Activated CD8-positive, alpha-beta memory T cell treated with anti-CD3 and anti-CD28 coated beads for 36 hours (primary cell): ENCODE results near the gene TBL1XR1. TPM values are rescaled to one million over a fixed set of nuclear protein-coding genes. Genes with fewer than 3 reads are reported as not detected.
"Not testable (repeated sequence)": the region's sequence is repeated elsewhere in the genome, so short reads cannot be mapped to it uniquely, and the experiment has no call there.

Experiments used
- CTCF ChIA-PET: fragments of 350-600 bp; sonication (Branson Sonifier 250); formaldehyde crosslinking; loops from one replicate; lab custom pipeline; 2021; ENCODE audit warnings: antibody characterized with exemption; lab: Charles Lee
- POLR2A ChIA-PET: fragments of 350-600 bp; sonication (Branson Sonifier 250); formaldehyde crosslinking; loops from one replicate; lab custom pipeline; 2021; ENCODE audit warnings: antibody characterized with exemption; lab: Charles Lee
- total RNA-seq, 2 experiments: library from RNA; stranded (reverse); gene quantifications; one replicate each; pipeline ENCODE4 v1.2.3, GENCODE V29; 2021

The TBL1XR1 gene
- total RNA-seq, 2 experiments from 2014 or later = 197 to 208 TPM

DNA sequence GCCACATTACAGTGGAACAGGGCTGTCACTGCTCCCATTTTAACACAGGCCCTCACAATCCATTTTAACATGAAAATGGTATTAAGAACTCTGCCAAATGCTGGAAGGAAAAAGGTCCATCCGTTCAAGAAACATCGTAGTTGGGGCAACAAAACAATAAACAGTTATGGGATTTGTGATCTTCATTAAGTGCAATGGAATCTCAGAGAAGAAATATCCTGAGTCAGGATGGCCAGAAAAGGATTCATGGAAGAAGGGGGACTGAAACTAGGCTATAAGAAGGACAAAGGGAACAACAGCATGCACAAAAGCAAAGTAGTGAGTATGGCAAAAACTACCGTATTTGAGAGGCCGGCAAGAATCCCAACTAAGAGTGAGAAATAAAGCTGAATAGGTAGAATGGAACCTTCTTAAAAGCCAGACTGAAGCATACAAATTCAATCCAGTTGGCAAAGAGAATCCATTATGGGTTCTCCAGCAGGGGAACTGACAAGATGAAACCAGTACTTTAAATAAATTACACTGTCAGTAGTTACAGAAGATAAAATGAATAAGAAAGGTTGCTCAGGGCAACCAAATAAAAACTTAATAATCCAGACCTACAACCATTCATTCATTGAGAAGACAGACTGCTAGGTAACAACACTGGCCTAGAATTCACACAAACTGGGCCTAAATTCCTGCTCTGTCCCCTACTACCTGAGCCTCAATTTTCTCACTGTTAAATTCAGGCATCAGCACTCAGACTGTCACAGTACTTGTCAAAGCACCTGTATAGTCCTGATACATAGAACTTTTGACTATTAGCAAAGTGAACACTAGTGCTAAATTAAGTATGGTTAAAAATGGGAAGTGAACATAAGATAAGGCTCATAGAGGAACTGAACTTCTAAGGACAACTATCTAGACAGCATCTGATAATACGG is 6.3 kb downstream of the TBL1XR1 start:
- ChIA-PET POLR2A (interaction anchor here (0.7 kb wide), 1 partner anchor 32 kb away, joined by 6 read pairs; no protein-coding TSS in a partner anchor), CTCF (no interaction called here)

DNA sequence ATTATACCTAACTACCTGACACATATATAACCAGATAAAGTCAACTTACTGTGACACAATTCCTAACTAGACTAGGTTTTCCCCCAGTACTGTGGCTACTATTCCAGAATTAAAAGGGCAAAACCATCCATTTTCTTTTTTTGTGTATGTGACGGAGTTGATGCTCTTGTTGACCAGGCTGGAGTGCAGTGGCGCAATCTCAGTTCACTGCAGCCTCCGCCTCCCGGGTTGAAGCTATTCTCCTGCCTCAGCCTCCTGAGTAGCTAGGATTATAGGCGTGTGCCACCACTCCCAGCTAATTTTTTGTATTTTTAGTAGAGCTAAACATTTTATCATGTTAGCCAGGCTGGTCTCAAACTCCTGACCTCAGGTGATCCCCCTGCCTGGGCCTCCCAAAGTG is 7.1 kb downstream of the TBL1XR1 start:
- CTCF ChIA-PET = interaction anchor here (0.6 kb wide), 1 partner anchor 425 kb away, joined by 3 read pairs; no protein-coding TSS in a partner anchor
- POLR2A ChIA-PET = interaction anchor here (0.7 kb wide), 1 partner anchor 594 kb away, joined by 8 read pairs; no protein-coding TSS in a partner anchor

DNA sequence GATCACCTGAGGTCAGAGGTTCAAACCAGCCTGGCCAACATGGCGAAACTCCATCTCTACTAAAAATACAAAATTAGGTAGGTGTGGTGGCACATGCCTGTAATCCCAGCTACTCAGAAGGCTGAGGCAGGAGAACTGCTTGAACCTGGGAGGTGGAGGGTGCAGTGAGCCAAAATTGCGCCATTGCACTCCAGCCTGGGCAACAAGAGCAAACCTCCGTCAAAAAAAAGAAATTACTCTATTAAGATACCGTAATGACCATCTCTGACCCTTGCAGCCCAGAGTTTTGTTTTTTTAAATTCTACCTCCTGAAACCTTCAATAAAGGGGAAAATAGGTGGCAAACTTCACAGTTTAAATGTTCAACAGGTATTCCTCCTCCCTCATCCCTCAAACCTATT is 9.0 kb downstream of the TBL1XR1 start:
- POLR2A ChIA-PET, CTCF ChIA-PET: not testable (repeated sequence)

DNA sequence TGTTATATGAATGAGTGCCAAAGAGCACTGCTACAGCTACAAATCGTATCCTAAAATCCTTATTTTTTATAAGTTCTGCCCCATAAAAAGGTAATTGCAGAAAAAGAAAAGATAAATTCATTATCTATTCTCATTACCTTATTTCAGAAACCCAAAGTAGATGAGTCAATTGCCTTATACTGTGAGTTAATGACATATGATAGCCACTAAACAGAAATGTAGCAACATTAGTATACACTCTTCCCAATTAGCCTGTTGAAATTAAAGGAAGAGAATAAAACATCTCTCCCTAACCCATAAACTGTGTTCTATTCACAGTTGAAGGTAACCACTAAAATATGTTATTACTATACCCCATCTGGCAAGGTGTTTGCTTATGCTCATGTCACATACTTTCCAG is 11.0 kb downstream of the TBL1XR1 start:
- ChIA-PET POLR2A (no interaction called here), CTCF (no interaction called here)

DNA sequence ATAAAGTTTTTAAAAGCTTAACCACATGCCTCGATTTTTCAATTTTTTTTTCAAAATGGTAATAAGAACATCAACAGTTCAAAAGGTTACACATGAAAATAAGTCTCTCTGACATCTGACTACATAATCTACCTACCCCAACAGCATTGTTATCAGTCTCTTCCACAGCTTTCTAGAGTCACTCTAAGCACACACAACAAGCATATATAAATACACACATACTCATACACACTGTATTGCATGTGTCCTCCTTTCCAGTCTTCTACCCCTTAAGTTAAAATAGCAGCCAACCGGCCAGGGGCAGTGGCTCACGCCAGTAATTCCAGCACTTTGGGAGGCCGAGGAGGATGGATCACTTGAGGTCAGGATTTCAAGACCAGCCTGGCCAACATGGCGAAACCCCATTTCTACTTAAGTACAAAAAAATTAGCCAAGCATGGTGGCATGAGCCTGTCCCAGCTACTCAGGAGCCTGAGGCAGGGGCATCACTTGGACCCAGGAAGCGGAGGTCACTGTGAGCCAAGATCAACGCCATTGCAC is 12.2 kb downstream of the TBL1XR1 start:
- ChIA-PET CTCF (interaction anchor here (0.7 to 1.1 kb wide), 2 partner anchors 16 to 33 kb away, joined by 3 read pairs; no protein-coding TSS in a partner anchor), POLR2A (interaction anchor here (0.7 to 1.1 kb wide), 4 partner anchors 10 to 241 kb away, joined by 3 to 4 read pairs (median 4); no protein-coding TSS in a partner anchor)

DNA sequence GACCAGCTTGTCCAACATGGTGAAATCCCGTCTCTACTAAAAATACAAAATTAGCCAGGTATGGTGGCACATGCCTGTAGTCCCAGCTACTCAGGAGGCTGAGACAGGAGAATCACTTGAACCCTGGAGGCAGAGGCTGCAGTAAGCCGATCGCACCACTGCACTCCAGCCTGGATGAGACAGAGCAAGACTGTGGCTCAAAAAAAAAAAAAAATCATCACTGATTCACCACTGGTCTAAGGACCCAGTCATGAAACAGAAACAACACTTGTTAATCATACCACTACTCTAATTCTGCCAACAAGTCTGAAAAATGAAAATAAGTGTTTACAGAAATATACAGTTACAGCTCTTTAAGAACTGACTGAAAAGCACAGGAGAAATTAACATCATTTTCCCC is 12.7 kb downstream of the TBL1XR1 start:
- CTCF ChIA-PET = interaction anchor here (0.7 to 1.1 kb wide), 2 partner anchors 16 to 33 kb away, joined by 3 read pairs; no protein-coding TSS in a partner anchor
- POLR2A ChIA-PET = interaction anchor here (0.7 to 1.1 kb wide), 4 partner anchors 11 to 241 kb away, joined by 3 to 4 read pairs (median 4); no protein-coding TSS in a partner anchor

DNA sequence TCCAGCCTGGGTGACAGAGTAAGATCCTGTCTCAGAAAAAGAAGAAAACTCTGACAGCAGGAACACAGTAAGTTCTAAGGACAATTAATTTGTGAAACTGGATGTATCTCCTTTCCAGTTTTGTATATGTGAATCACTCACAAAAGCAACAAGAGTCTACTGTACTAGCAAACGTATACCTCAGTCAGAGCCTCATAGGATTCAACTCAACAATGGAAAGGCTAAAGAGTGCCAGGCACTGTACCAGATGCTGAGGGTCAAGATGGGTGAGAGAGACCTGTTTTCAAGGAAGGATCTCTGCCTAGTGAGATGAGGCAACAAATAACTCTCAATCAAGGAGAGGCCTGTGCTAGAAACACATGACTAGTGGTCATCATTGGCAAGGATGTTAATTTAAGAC is 14.9 kb downstream of the TBL1XR1 start:
- ChIA-PET CTCF (interaction anchor here (0.5 kb wide), 1 partner anchor 22 kb away, joined by 3 read pairs; no protein-coding TSS in a partner anchor), POLR2A (no interaction called here)

DNA sequence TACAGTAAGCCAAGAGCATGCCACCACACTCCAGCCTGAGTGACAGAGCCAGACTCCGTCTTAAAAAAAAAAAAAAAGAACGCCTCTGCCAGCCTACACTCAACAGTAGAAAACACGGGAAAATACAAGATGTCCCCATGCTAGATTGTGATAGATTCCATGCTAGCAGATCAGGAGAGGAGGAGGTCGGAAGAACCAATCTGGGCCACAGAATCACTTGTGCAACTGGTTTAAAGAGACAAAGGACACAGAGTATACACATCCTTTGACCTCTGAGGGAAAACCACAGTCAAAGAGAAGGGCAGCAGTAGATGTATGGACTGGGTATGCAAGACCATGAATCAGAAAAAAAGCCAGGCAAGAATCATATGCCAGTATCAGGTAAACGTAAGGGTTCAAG is 15.9 kb downstream of the TBL1XR1 start:
- ChIA-PET POLR2A (no interaction called here), CTCF (no interaction called here)

DNA sequence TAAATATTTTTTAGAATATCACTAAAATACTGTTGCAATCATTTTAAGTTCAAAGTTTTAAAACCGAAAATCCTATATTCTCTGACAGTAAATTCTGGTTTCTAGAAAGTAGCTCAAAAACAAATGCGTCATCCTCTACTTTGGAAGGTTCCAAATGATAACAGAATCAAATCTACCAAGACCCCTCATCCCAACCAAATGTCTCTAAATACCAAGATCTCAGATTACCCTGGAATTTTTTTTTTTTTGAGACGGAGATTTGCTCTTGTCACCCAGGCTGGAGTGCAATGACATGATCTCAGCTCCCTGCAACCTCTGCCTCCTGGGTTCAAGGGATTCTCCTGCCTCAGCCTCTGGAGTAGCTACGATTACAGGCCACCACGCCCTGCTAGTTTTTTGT is 16.8 kb downstream of the TBL1XR1 start:
- ChIA-PET POLR2A (no interaction called here), CTCF (no interaction called here)

DNA sequence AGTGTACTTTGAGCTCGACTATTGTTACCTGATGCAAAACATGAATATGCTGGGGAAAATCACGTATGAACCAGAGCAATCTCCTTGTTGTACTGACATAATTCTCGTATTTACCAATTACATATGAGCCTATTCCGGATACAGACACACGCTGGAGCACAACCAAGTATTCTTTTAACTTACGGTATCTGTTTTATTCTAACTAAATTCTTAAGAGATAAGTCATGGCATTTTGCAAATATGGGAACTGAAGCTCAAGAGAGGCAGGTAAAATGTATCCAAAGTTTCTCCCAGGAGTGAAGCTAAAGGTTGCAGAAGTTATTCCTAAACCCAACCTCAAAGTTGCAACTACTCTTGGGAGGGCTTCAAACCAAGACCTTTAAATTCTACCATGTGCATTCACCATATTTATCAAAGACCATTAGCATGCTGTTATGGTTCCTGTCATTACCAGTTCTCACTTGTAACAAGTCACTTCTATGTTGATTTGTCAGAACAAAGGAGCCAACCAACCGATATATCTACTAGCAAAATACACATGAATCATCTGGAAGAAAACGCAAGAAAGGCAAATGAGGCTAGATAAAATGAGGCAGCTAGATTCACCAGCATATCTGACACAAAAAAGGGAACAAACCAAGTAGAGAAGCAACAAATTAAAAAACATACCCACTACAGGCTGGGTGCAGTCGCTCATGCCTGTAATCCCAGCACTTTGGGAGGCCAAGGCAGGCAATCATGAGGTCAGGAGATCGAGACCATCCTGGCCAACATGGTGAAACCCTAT is 17.8 kb downstream of the TBL1XR1 start:
- ChIA-PET CTCF (interaction anchor here (0.6 kb wide), 1 partner anchor 1140 kb away, joined by 3 read pairs; no protein-coding TSS in a partner anchor), POLR2A (no interaction called here)

DNA sequence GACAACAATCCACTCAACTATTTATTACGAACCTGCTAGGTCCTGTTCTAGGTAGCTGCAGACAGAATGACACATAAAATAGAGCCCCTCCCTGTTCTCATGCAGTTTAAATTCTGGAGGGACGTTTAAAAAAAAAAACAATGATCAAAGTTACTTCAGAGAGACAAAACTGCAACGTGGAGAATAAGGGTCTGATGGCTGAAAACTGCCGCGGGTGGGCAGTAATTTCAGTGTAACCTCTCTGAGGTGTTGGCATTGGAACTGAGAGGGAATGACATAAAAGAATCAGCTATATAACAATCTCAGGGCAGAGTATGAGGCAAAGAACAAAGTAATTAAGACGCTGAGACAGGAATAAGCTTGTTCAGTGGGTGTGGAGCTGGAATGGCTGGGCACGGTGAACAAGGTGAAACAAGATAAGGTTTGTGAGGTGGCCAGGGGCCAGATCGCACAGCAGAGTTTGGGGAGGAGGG is 19.5 kb downstream of the TBL1XR1 start:
- CTCF ChIA-PET = no interaction called here
- POLR2A ChIA-PET = interaction anchor here (0.7 kb wide), 1 partner anchor 10 kb away, joined by 3 read pairs; no protein-coding TSS in a partner anchor

DNA sequence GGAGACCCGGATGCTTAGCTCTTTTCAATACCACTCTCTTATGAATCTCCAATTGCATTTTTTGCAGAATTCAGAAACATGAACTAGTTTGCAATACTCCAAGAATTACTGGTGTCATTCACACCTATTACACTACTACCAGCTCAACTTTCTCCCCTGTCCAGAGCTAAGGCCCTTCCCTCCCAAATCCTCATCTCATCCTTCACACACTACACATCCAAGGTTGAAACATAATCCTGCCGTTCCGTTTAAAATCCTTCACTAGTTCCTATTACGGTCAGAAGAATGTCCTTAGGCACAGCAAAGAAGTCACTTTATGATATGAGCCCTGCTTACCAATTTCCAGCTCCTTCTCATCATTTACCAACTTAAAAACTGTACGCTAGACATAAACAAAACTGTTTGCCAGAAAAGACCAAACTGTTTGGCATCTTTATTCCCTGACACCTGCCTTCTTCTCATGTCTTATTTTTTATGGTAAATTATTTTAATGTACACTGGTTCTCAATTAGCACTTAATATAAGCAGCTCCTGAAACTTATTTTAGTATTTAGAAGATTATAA is 22.6 kb downstream of the TBL1XR1 start:
- CTCF ChIA-PET = interaction anchor here (0.6 to 0.8 kb wide), 3 partner anchors 10 to 116 kb away, joined by 3 to 4 read pairs (median 3); no protein-coding TSS in a partner anchor
- POLR2A ChIA-PET = interaction anchor here (0.6 kb wide), 1 partner anchor 949 kb away, joined by 4 read pairs; no protein-coding TSS in a partner anchor

DNA sequence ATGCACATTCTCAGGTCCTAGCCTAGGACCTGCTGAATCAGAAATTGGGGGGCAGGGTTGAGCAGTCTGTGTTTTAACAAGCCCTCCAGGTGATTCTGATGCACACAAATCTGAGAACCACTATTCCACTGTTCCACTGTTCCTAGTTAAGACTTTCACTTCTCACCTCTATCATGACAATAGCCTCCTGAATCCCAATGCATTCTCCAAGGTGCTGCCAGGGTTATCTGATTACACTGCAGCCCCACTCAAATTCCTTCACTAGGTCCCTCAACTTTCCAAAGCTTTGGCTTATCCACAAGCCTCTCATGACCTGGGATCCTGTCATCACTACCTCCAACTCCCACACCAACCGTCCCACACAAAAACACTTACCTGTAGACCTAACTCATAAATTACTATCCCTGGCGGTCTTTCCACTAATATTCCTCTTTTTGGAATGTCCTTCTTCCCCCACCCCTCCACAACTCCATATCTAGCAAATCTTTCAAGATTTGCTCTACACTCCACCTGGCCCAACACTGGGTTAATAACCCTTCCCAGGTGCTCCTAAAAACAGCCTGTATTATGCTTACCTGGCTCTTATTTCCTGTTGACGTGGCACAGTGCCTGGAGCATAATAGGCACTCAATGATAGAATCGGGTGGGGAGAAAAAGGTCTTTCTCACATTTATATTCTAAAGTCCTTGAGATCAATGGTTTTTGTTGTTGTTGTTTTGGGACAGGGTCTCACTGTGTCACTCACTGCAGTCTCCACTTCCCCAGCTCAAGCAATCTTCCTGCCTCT is 27.2 kb downstream of the TBL1XR1 start:
- CTCF ChIA-PET = no interaction called here

DNA sequence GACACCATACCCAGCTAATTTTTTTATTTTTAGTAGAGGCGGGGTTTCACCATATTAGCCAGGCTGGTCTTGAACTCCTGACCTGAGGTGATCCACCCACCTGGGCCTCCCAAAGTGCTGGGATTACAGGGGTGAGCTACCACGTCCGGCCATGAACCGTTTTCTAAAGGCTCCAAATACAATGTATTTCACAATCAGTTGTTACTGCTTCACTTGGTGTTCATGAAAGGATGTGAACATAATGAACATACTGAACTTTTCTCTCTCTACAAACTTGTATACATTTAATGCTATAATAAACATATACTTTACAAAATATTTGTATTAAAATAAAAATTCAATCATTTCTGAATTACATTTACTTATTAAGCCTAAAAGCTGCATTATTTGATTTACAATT is 28.9 kb downstream of the TBL1XR1 start:
- ChIA-PET CTCF (no interaction called here), POLR2A (no interaction called here)

More for the DNA sequence above, 27.2 kb downstream of the TBL1XR1 start:
- POLR2A ChIA-PET = no interaction called here

DNA sequence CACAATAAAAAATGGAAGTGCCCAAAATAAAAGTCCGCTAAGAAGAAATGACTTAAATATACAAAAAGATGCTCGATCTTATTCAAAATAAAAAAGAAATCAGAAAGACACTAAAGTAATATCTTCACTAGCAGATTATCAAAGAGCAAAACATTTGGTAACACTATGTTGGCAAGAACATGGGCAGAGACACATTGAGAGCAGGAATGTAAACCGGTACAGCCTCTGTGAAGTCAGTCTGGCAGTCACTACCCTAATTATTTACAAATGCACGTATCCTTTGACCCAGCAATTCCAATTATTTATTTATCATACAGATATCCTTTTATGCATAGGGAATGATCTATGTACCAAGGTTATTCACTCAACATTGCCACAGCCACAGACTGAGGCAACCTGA is 34.5 kb downstream of the TBL1XR1 start:
- POLR2A ChIA-PET = no interaction called here

DNA sequence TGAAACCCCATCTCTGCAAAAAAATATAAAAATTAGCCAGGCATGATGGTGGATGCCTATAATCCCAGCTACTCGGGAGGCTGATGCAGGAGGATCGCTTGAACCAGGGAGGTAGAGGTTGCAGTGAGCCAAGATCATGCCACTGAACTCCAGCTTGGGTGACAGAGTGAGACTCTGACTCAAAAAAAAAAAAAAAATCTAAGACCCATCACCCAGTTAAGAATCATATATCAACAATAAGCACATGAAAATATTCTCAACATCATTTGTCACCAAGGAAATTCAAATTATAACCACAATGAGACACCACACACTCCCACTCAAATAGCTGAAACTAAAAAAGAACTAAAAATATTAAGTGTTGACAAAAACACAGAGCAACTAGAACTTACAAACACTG is 35.7 kb downstream of the TBL1XR1 start:
- CTCF ChIA-PET, POLR2A ChIA-PET: not testable (repeated sequence)

More for the DNA sequence above, 34.5 kb downstream of the TBL1XR1 start:
- CTCF ChIA-PET = no interaction called here

DNA sequence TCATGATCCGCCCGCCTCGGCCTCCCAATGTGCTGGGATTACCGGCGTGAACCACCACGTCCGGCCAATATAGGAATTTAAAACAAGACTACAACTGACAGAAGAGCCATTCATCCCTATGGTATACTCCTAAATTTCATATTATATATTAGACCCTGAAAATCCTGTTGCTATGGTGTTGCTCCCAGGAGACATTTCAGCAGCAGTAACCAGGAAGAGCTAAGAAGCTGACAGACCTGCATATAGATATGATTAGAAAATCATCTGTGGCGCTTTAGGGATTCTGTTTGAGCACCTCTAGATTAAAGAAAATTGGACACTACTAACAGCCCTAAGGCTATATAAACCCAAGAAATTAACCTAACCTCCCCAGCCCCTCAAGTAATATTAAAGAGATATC is 38.8 kb downstream of the TBL1XR1 start:
- ChIA-PET CTCF (interaction anchor here (1.0 kb wide), 1 partner anchor 263 kb away, joined by 3 read pairs; no protein-coding TSS in a partner anchor), POLR2A (interaction anchor here (0.6 kb wide), 1 partner anchor 33 kb away, joined by 6 read pairs; no protein-coding TSS in a partner anchor)

DNA sequence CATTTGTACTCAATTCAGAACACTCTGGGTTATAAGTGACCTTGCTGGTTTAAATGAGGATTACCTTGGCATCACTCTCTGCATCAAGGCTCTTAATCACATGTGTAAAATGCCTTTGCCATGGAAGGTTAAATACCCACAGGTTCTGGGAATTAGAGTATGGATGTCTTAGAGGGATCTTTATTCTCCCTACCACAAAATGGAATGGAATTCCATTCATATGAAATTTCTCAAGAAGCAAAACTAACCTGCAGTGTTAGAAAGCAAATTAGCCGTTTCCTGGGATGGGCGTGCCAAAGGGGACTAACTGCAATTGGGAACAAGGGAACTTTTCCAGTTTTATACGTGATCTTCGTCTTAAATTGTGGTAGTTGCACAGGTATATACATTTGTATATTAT is 39.8 kb downstream of the TBL1XR1 start:
- ChIA-PET CTCF (no interaction called here), POLR2A (no interaction called here)
